ENCODE results near the gene TBX21. TPM values are rescaled to one million over a fixed set of nuclear protein-coding genes. Genes with fewer than 3 reads are reported as not detected.
"Not testable (repeated sequence)": the region's sequence is repeated elsewhere in the genome, so short reads cannot be mapped to it uniquely, and the experiment has no call there.

Gene TBX21
- total and polyA plus RNA-seq, 4 donors = 0.53 to 2.0 (median 0.80) TPM

DNA sequence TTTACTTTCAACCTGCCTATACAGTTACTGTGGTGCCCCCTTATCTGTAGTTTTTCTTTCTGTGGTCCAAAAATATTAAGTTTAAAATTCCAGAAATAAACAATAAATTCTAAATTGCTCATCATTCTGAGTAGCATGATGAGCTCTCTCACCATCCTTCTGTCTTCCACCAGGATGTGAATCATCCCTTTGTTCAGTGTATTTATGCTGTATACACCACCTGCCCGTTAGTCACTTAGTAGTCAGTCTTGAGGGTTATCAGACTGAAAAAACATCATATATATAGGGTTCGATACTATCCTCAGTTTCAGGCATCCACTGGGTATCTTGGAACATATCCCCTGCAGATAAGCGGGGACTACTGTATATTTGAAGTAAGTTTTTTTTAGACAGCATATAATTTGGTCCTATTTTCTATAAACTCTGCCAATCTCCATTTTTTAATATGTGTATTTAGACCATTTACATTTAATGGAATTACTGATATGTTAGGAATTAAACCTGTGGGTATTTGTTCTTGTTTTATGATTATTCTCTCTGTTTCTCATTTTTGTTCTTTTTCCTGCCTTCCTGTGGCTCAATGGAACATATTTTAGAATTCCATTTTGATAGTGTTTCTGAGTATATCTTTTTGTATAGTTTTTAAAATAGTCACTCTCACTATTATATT lies 31.0 kb downstream of the TBX21 start:
- Histone ChIP-seq H3K27ac (ENCODE audit: low read depth in 1 of 2, low read length in 1 of 2) (no peak overlapping the region), H3K9me3 (ENCODE audit: control insufficient read depth in 4 of 4, insufficient read depth in 3 of 4, low read length in 3 of 4) (peaks cover 0 to 9% (median 0%) of the 10 kb centered on the region in 4 donors), H3K4me3 (no peak overlapping the region), H3K36me3 (ENCODE audit: control insufficient read depth in 4 of 4, insufficient read depth in 4 of 4, low read length in 4 of 4) (no peaks in the 10 kb centered on the region), H3K4me1 (ENCODE audit: control insufficient read depth in 5 of 5, insufficient read depth in 5 of 5, low read length in 5 of 5) (no peaks in the 10 kb centered on the region), H3K27me3 (ENCODE audit: control insufficient read depth in 3 of 3, insufficient read depth in 3 of 3, low read length in 2 of 3) (no peaks in the 10 kb centered on the region), H3K9ac (ENCODE audit: insufficient read depth in 1 of 2, low read length in 2 of 2) (no peak overlapping the region)
- WGBS, 2 donors = 83% methylated on average over 3 of the region's 3 CpGs
- ATAC-seq (ENCODE audit: insufficient read depth, low FRiP score) (no peak), DNase-seq (no peak)
- TF ChIP-seq, protein P1, sequence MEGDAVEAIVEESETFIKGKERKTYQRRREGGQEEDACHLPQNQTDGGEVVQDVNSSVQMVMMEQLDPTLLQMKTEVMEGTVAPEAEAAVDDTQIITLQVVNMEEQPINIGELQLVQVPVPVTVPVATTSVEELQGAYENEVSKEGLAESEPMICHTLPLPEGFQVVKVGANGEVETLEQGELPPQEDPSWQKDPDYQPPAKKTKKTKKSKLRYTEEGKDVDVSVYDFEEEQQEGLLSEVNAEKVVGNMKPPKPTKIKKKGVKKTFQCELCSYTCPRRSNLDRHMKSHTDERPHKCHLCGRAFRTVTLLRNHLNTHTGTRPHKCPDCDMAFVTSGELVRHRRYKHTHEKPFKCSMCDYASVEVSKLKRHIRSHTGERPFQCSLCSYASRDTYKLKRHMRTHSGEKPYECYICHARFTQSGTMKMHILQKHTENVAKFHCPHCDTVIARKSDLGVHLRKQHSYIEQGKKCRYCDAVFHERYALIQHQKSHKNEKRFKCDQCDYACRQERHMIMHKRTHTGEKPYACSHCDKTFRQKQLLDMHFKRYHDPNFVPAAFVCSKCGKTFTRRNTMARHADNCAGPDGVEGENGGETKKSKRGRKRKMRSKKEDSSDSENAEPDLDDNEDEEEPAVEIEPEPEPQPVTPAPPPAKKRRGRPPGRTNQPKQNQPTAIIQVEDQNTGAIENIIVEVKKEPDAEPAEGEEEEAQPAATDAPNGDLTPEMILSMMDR (IDR thresholded peaks at IDR 0.05; ENCODE audit: control extremely low read depth, extremely low read depth) = no peak

DNA sequence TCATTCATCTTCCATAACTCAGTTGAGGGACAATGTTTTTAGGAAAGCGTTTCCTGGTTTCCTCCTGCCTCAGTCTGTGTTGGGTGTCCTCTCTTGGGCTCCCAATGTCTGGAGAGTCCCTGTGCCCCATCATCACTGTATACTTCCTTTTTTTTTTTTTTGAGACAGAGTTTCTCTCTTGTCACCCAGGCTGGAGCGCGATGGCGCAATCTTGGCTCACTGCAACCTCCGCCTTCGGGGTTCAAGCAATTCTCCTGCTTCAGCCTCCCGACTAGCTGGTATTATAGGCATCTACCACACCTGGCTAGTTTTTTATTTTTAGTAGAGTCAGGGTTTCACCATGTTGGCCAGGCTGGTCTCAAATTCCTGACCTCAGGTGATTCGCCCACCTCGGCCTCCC lies 40.6 kb downstream of the TBX21 start:
- H3K36me3 ChIP-seq (ENCODE audit: control insufficient read depth in 4 of 4, insufficient read depth in 4 of 4, low read length in 4 of 4); H3K4me3 ChIP-seq; DNase-seq; ATAC-seq (ENCODE audit: insufficient read depth, low FRiP score); H3K9me3 ChIP-seq (ENCODE audit: control insufficient read depth in 4 of 4, insufficient read depth in 3 of 4, low read length in 3 of 4); H3K27ac ChIP-seq (ENCODE audit: low read depth in 1 of 2, low read length in 1 of 2); H3K9ac ChIP-seq (ENCODE audit: insufficient read depth in 1 of 2, low read length in 2 of 2); H3K4me1 ChIP-seq (ENCODE audit: control insufficient read depth in 5 of 5, insufficient read depth in 5 of 5, low read length in 5 of 5): not testable (repeated sequence)
- H3K27me3 ChIP-seq (ENCODE audit: control insufficient read depth in 3 of 3, insufficient read depth in 3 of 3, low read length in 2 of 3) = peaks cover 0 to 18% (median 9%) of the 10 kb centered on the region in 3 donors
- 76 to 83% methylated on average over 9 of the region's 9 CpGs for WGBS, 2 donors

DNA sequence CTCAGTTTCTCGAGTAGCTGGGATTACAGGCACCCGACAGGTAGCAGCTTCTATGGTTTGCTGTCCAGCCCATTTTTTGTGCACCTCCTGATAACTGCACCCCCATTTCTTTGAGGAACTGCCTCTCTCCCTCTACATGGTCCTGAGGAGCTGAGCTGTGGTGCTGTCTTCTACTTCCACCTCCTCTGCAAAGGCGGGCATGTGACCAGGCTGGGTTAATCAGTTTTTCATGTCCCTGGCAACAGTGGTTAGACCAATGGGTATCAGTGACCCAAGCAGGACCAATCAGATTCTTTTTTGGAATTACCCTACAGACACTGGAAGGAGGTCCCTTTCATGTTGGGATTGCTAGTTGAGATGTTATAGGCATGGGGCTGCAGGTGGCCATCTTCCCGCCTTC lies 41.3 kb downstream of the TBX21 start:
- TF ChIP-seq, protein P1 (IDR thresholded peaks at IDR 0.05; ENCODE audit: control extremely low read depth, extremely low read depth) = no peak
- Histone ChIP-seq H3K4me1 (ENCODE audit: control insufficient read depth in 5 of 5, insufficient read depth in 5 of 5, low read length in 5 of 5) (no peaks in the 10 kb centered on the region), H3K27me3 (ENCODE audit: control insufficient read depth in 3 of 3, insufficient read depth in 3 of 3, low read length in 2 of 3) (peaks cover 0 to 21% (median 9%) of the 10 kb centered on the region in 3 donors), H3K4me3 (no peak overlapping the region), H3K9me3 (ENCODE audit: control insufficient read depth in 4 of 4, insufficient read depth in 3 of 4, low read length in 3 of 4) (peaks cover 0 to 6% (median 0%) of the 10 kb centered on the region in 4 donors), H3K27ac (ENCODE audit: low read depth in 1 of 2, low read length in 1 of 2) (no peak overlapping the region), H3K36me3 (ENCODE audit: control insufficient read depth in 4 of 4, insufficient read depth in 4 of 4, low read length in 4 of 4) (no peaks in the 10 kb centered on the region), H3K9ac (ENCODE audit: insufficient read depth in 1 of 2, low read length in 2 of 2) (no peak overlapping the region)
- WGBS, 2 donors = 73 to 75% methylated on average over 4 of the region's 4 CpGs
- DNase-seq (no peak), ATAC-seq (ENCODE audit: insufficient read depth, low FRiP score) (no peak)

DNA sequence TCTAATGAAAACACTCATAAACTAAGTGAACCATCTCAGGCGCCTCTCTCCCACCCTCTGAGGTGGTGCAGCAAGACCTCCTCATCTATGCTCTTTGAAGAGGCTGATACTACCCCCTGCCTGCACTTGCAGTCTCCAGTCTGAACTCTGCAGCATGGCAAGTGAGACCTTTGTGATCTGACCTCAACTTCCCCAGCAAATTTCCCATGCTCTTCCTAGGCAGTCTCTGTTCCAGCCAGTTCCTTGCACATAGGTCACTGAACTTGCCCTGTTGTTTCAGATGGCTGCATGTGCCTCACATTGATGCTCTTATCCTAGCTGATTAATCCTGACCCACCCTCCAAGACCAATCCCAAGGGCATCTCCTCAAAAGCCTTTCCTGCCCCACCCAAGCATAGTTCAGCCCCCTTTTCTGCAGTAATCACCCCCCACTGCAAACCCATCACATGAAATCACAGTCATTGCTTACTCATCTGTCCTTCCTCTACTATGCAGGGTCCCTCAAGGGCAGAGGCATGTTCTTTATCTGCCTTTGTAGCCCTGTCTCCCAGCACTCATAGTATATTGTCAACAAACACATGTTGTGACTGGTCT lies 42.0 kb downstream of the TBX21 start:
- DNase-seq (no peak), ATAC-seq (ENCODE audit: insufficient read depth, low FRiP score) (no peak)
- TF ChIP-seq, protein P1 (IDR thresholded peaks at IDR 0.05; ENCODE audit: control extremely low read depth, extremely low read depth) = no peak
- H3K4me1 ChIP-seq (ENCODE audit: control insufficient read depth in 5 of 5, insufficient read depth in 5 of 5, low read length in 5 of 5) = no peaks in the 10 kb centered on the region
- H3K27me3 ChIP-seq (ENCODE audit: control insufficient read depth in 3 of 3, insufficient read depth in 3 of 3, low read length in 2 of 3) = peaks cover 0 to 26% (median 9%) of the 10 kb centered on the region in 3 donors
- 63 to 77% methylated on average over 1 of the region's 1 CpG for WGBS, 2 donors
- H3K9me3 ChIP-seq (ENCODE audit: control insufficient read depth in 4 of 4, insufficient read depth in 3 of 4, low read length in 3 of 4) = peaks cover 0 to 6% (median 0%) of the 10 kb centered on the region in 4 donors
- H3K4me3 ChIP-seq = no peak overlapping the region
- H3K36me3 ChIP-seq (ENCODE audit: control insufficient read depth in 4 of 4, insufficient read depth in 4 of 4, low read length in 4 of 4) = no peaks in the 10 kb centered on the region
- no peak overlapping the region for H3K27ac ChIP-seq (ENCODE audit: low read depth in 1 of 2, low read length in 1 of 2)
- no peak overlapping the region for H3K9ac ChIP-seq (ENCODE audit: insufficient read depth in 1 of 2, low read length in 2 of 2)
